GM19452 (cell line): ENCODE data around the gene ARHGAP45.

Source experiments
- ATAC-seq: cut with Tn5 transposase; IDR thresholded peaks from one replicate; pipeline ENCODE4 v1.9.1; 2021; ENCODE audit not compliant: unreplicated experiment

ARHGAP45 gene

DNA sequence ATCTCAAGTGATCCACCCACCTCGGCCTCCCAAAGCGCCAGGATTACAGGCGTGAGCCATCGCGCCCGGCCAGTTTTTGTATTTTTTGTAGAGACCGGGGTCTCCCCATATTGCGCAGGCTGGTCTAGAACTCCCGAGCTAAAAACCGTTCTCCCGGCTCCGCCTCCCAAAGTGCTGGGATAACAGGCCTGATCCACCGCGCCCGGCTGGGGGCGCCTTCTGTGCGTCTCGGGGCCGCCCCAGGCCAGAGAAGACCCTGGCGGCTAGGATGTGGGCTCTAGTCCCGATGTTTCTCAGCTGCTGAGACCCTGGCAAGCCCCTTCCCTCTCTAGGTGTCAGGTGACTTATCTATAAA, 3.6 kb downstream of the ARHGAP45 start:
- no peak for ATAC-seq

DNA sequence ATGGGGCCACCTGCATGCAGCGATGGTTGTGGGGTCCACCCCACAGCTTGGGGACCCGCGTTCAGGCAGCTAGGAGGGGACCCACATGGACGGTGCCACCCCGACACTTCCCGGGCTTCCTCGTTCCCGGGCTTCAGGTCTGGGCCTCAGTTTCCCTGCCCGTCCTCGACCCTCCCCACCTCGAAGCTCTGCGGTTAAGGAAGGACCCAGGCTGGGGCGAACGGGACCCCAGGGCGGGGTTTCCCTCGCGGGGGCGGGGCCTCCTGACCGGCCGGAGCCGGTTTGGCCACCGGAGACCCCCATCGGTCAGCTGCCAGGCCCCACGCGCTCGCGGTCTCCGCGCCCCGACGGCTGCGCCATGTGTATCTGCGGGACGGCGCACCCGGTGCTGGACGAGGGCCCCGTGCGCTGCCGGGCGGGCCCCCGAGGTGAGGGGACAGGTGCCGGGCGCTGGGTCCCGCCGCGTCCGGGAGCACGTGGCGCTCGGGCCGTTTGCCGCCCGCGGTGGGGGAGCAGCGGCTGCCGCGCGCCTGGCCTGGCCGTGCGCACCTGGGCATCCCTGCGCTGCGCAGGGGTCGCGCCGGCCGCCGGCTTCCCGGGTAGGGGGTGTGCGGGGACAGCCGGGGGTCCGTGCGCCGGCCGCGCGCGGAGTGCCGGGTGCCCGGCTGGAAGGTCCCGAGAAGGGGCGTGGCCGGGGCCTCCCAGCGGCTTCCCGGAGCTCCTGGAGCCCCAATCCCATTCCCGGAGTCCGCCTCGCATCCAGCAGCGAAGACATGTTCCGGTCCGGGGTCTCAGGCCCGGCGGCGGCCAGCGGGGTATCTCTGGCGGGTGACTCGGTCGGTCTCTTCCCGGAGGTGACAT, 4.2 kb downstream of the ARHGAP45 start:
- no peak for ATAC-seq

DNA sequence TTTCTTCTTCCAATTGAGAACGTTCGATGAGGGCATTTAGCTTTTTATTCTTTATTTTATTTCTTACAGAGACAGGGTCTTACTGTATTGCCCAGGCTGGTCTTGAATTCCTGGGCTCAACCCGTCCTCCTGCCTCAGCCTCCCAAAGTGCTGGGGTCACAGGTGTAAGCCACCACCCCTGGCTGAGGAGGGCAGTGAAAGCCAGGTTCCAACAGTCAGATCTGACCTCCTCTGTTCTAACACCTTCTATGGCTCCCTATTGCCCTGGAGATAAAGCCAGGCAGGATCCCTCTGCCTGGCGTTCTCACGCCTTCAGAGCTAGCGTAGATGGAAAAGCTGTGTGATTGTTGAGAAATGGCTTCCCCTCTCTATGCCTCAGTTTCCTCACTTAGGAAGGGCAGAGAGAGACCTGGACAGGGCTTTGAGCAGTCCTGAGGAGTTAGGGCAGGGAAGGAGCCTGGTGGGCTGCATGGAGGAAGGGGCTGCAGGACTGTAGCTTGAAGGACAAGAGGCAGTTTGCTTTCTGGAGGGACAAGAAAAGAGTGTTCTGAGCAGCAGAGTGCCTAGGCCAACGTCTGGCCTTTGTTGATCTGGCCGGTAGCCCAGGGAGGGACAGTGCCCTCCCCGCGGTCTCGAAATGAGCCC, 5.5 kb downstream of the ARHGAP45 start:
- no peak for ATAC-seq

DNA sequence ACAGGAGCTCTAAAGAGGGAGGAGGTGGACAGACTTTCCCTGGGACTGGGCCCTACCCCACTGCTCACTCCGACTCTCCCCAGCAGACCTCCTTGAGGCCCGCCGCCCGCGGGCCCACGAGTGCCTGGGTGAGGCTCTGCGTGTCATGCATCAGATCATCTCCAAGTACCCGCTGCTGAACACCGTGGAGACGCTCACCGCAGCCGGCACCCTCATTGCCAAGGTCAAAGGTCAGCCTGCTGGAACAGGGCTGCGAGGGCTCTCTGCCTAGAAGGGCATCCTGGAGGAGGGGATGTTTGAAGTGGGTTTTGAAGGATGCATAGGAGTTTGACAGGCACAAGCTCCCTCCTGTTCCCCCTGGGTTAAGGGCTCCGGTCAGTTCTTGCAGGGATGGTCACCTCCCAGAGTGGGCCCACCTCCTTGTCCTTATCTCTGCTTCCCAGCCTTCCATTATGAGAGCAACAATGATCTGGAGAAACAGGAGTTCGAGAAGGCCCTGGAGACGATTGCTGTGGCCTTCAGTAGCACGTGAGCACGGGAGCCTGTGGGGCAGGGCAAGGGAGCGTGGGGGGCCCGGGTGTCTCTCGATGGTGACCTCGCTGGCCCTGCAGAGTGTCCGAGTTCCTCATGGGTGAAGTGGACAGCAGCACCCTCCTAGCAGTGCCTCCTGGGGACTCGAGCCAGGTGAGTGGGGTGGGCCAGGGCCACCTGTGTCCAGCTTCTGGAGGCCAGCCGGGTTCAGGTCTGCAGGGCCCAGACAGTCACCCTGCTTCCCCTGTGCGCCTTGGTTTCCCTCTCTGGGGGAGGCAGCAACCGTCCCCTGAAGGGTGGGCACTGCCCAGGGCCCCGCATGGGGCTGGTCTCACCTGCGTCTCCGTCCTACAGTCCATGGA, 6.3 kb downstream of the ARHGAP45 start:
- no peak for ATAC-seq

DNA sequence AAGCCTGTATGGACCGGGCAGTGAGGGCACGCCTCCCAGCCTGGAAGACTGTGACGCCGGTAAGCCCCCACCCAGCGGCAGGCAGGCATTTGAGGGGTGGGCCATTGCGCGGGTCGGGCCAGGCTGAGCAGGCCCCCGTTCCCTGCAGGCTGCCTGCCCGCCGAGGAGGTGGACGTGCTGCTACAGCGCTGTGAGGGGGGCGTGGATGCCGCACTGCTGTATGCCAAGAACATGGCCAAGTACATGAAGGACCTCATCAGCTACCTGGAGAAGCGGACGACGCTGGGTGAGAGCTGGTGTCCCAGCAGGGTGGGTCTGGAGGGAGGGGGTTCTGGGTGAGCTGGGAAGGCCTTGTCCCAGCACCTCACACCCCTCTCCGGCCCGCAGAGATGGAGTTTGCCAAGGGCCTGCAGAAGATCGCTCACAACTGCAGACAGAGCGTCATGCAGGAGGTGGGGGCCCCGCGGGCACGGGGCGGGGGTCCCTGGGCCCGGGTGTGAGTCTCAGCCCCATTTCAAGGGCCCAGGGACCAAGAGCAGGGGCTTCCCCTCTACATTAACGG, 7.1 kb downstream of the ARHGAP45 start:
- no peak for ATAC-seq

DNA sequence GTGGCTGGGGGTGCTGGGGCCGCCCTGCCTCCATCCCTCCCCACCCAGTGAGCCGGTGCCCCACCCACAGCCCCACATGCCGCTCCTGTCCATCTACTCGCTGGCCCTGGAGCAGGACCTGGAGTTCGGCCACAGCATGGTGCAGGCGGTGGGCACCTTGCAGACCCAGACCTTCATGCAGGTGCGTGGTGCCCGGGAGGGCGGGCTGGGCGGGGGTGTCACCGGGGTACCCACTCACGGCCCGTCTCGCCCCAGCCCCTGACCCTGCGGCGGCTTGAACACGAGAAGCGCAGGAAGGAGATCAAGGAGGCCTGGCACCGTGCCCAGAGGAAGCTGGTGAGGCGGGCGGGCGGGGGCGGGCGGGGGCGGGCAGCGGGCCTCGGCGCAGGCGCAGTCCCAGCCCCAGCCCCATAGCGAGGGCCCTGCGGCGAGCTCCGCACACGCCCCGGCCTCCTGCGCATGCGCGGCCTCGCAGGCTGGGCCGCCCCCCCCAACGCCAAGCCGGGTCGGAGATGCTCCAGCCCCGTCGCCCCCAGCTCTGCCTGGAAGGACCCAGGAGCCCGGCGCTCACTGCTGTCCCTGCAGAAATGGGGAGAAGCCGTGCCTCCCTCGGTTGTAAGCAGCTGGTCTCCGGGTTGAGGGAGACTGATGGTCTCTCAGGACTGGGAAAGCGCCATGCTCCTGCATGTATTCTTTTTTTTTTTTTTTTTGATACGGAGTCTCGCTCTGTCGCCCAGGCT, 7.7 kb downstream of the ARHGAP45 start:
- ATAC-seq = peak; percentile 36

DNA sequence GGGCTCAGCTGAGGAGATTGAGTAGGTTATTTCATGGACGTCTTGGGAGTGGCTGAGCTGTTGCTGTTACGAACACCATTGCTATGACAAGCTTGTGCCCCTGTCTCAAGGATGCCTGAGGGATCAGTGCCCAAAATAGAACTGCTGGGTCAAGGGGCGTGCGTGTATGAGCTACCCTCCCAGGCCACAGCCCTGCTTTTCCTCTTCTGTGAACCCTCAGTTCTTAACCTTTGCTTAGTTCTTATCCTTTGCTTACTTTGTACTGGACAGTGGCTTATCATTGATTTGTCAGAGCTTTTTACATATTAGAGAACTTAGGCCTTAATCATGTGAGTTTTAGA, 9.0 kb downstream of the ARHGAP45 start:
- ATAC-seq = no peak

- peak; percentile 66 for ATAC-seq
Measured at GRCh38 chr19:1076951-1077350, 10.0 kb downstream of the ARHGAP45 start.

- no peak for ATAC-seq
Measured at GRCh38 chr19:1079566-1080111, 12.7 kb downstream of the ARHGAP45 start.

GRCh38 chr19:1080360-1081161, 13.6 kb downstream of the ARHGAP45 start:
- ATAC-seq = no peak

DNA sequence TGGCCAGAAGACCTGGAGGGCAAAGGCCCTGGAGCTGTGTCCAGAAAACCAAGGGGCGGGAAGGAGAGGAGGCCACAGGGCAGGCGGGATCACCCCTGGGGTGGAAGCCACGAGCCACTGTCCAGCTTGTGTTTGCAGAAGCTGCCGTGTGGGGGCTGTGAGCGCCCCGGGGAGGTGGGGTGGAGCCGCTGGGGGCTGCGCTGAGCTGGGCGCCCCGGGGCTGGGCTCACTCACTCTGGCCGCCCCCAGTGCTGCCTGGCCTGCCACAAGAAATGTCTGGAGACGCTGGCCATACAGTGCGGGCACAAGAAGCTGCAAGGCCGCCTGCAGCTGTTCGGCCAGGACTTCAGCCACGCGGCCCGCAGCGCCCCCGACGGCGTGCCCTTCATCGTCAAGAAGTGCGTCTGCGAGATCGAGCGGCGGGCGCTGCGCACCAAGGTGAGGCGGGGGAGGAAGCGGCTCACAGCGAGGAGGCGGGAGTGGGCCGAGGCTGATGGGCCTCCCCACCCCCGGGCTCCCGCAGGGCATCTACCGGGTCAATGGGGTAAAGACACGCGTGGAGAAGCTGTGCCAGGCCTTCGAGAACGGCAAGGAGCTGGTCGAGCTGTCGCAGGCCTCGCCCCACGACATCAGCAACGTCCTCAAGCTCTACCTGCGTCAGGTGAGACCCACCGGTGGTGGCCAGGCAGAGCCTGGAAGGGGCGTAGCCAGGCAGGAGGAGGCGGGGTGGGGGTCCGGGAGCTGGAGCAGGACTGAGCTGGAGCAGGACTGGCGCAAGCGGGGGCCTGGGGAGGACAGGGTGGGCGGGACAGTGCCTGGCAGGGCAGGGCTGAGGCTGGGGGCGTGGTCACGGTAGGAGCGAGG, 14.6 kb downstream of the ARHGAP45 start:
- ATAC-seq = no peak

GRCh38 chr19:1082165-1082927, 15.4 kb downstream of the ARHGAP45 start:
- no peak for ATAC-seq

DNA sequence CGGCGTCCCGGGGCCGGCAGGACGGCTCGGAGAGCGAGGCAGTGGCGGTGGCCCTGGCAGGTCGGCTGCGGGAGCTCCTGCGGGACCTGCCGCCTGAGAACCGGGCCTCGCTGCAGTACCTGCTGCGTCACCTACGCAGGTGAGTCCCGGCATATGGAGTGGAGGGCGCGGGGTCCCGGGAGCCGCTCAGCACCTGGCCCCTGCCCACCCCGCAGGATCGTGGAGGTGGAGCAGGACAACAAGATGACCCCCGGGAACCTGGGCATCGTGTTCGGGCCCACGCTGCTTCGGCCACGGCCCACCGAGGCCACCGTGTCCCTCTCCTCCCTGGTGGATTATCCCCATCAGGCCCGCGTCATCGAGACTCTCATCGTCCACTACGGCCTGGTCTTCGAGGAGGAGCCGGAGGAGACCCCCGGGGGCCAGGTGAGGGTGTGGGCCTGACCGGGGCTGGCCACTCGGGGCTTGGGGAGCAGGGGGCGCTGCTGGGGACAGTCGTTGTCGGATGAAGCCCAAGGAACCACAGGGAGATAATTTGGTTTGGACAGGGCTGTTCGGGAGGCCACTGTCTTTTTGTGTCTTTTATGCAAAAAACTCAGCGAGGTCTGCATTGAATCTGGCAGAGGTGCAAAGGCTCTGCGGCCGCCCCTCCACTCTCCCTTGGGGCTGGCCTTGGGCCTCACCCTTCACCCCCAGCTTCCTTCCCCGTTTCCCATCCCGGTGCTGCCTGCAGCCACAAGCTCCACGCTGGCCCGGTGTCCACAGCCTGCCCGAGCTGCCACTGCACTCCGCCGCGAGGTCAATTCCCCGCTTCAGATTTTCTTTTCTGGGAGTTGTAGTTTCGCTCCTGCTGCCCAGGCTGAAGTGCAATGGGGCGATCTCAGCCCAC, 16.2 kb downstream of the ARHGAP45 start:
- ATAC-seq = no peak

GRCh38 chr19:1084024-1084868, 17.3 kb downstream of the ARHGAP45 start:
- ATAC-seq = no peak

GRCh38 chr19:1085053-1085658, 18.2 kb downstream of the ARHGAP45 start:
- ATAC-seq = no peak
